Sigmoid colon (tissue), 4 donors: Measurements from ENCODE around the gene IDI1.

Experiments used
- EP300 ChIP-seq, 4 donors: sonication (generic); formaldehyde crosslinking; IDR thresholded peaks; one replicate each; pipeline ENCODE4 v1.6.1; 2017; ENCODE audit warnings: antibody characterized with exemption in 4 of 4
- POLR2A ChIP-seq, 2 donors: fragments of 450-650 bp; IDR thresholded peaks; one replicate each; pipeline ENCODE4 v1.6.1; 2016; ENCODE audit warnings: antibody characterized with exemption in 2 of 2, mild to moderate bottlenecking in 2 of 2, moderate library complexity in 2 of 2
- POLR2AphosphoS5 ChIP-seq, 4 donors: sonication (generic); formaldehyde crosslinking; IDR thresholded peaks; one replicate each; pipeline ENCODE4 v1.6.1; 2017; ENCODE audit warnings: antibody characterized with exemption in 4 of 4
- TF ChIP-seq, protein P1 (sequence below), 4 experiments: fragments of 450-650 bp in 3 of 4; fragments of 200-600 bp in 1 of 4; IDR thresholded peaks; one replicate each; pipeline ENCODE4 v1.5.1; 2016 to 2019; ENCODE audit warnings: antibody characterized with exemption in 4 of 4, mild to moderate bottlenecking in 3 of 4, moderate library complexity in 2 of 4

DNA sequence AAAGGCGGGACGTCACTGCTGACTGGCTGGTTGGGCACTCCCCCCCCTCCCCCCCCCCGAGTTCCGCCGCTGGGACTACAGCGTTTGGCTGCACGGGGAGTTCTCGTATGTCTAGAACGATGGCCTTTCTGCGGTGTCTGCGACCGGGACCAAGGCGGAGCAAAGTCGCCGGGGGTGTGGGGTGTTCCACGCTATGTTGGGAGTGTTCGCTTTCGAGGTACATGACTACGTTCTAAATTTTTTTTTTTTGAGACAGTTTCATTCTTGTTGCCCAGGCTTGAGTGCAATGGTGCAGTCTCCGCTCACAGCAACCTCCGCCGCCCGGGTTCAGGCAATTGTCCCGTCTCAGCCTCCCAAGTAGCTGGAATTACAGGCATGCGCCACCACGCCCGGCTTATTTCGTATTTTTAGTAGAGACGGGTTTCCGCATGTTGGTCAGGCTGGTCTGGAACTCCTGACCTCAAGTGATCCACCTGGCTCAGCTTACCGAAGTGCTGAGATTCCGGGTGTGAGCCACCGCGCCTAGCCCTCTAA lies 573 bp upstream of the IDI1 start:
- TF ChIP-seq POLR2A (IDR thresholded peaks at IDR 0.05) = no peak
- TF ChIP-seq, protein P1, sequence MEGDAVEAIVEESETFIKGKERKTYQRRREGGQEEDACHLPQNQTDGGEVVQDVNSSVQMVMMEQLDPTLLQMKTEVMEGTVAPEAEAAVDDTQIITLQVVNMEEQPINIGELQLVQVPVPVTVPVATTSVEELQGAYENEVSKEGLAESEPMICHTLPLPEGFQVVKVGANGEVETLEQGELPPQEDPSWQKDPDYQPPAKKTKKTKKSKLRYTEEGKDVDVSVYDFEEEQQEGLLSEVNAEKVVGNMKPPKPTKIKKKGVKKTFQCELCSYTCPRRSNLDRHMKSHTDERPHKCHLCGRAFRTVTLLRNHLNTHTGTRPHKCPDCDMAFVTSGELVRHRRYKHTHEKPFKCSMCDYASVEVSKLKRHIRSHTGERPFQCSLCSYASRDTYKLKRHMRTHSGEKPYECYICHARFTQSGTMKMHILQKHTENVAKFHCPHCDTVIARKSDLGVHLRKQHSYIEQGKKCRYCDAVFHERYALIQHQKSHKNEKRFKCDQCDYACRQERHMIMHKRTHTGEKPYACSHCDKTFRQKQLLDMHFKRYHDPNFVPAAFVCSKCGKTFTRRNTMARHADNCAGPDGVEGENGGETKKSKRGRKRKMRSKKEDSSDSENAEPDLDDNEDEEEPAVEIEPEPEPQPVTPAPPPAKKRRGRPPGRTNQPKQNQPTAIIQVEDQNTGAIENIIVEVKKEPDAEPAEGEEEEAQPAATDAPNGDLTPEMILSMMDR (IDR thresholded peaks at IDR 0.05) = no peak
- TF ChIP-seq EP300 (IDR thresholded peaks at IDR 0.05) = no peak
- TF ChIP-seq POLR2AphosphoS5 (IDR thresholded peaks at IDR 0.05) = peak in 2 of 4 donors; percentile 53
